OCI-LY3 (cell line): ENCODE results near the gene MRPL50.

Source experiments
- H2AFZ ChIP-seq: fragments of 200-600, 300-600 bp; shearing (Covaris generic); 2 replicates; pipeline ENCODE4 v1.6.0; 2014; ENCODE audit warnings: antibody characterized with exemption, low read depth, low read length
- H3K27ac ChIP-seq: fragments of 200-600, 300-600 bp; sonication (generic); 2 replicates; pipeline ENCODE4 v1.5.1; 2014; ENCODE audit warnings: mild to moderate bottlenecking, low read length, moderate library complexity, mixed read lengths
- H3K27me3 ChIP-seq: fragments of 200-600, 300-600 bp; sonication (generic); 2 replicates; pipeline ENCODE4 v1.6.1; 2014; ENCODE audit warnings: low read depth, low read length, mixed read lengths
- H3K36me3 ChIP-seq: fragments of 200-600, 300-600 bp; sonication (generic); replicated peaks from 2 replicates; pipeline ENCODE3; 2014; ENCODE audit warnings: low read depth, low read length, mixed read lengths
- H3K4me1 ChIP-seq: fragments of 300-600, 200-600 bp; sonication (generic); 2 replicates; pipeline ENCODE4 v1.6.1; 2014; ENCODE audit warnings: low read length, mixed read lengths
- H3K4me2 ChIP-seq: fragments of 200-600, 300-600 bp; sonication (generic); 2 replicates; pipeline ENCODE4 v1.6.1; 2014; ENCODE audit warnings: low read length, mixed read lengths
- H3K4me3 ChIP-seq: fragments of 300-600, 200-600 bp; sonication (generic); 2 replicates; pipeline ENCODE4 v1.5.1; 2014; ENCODE audit warnings: antibody characterized with exemption, mild to moderate bottlenecking, low read length, moderate library complexity
- H3K79me2 ChIP-seq: fragments of 300-600, 200-600 bp; shearing (Covaris generic); 2 replicates; pipeline ENCODE4 v1.6.1; 2014; ENCODE audit warnings: mild to moderate bottlenecking, low read length, mixed read lengths
- H3K9ac ChIP-seq: fragments of 300-600, 200-600 bp; shearing (Covaris generic); 2 replicates; pipeline ENCODE4 v1.6.0; 2014; ENCODE audit warnings: mild to moderate bottlenecking, low read length, moderate library complexity
- H3K9me3 ChIP-seq: fragments of 200-600, 300-600 bp; shearing (Covaris generic); 2 replicates; pipeline ENCODE4 v1.6.1; 2014; ENCODE audit warnings: low read length, mixed read lengths; ENCODE audit not compliant: insufficient read depth
- H4K20me1 ChIP-seq: fragments of 200-600, 300-600 bp; sonication (generic); 2 replicates; pipeline ENCODE4 v1.6.1; 2016; ENCODE audit warnings: low read length, mixed read lengths; ENCODE audit not compliant: insufficient read depth
- EZH2phosphoT487 ChIP-seq: fragments of 200-600 bp; shearing (Covaris generic); IDR thresholded peaks from 2 replicates; pipeline ENCODE4 v1.6.1; 2018; ENCODE audit warnings: antibody characterized with exemption, mixed run types, low read depth
- TF ChIP-seq, protein P1 (sequence below): fragments of 200-600, 300-600 bp; sonication (generic); IDR thresholded peaks from 2 replicates; pipeline ENCODE4 v1.5.1; 2014; ENCODE audit warnings: antibody characterized with exemption, low read length, low read depth

The MRPL50 gene

DNA sequence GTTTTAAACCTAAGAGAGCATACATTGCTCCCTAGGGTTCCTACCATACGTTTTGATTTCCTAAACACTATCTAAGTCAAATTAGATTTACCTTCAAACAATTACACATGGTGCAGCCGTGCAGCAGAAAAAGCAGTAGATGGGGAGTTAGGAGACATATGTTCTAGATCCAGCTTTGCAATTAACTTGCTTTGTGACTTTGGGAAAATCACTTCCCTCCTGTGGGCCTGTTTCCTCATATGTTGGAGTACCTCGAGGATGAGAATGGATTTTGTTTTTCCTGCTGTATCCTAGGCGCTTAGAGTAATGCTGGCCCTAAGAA is 711 bp downstream of the MRPL50 start:
- Histone ChIP-seq H3K4me2 (peak overlapping the region; percentile 84), H3K9ac (peak overlapping the region; percentile 78), H2AFZ (no peak overlapping the region), H3K4me1 (peaks cover 17% of the 10 kb centered on the region), H3K9me3 (no peaks in the 10 kb centered on the region), H3K27ac (peak overlapping the region; percentile 28), H3K36me3 (peaks cover 70% of the 10 kb centered on the region), H3K4me3 (peak overlapping the region; percentile 83), H3K27me3 (no peaks in the 10 kb centered on the region), H3K79me2 (peaks cover 78% of the 10 kb centered on the region), H4K20me1 (peaks cover 5% of the 10 kb centered on the region)
- no peak for TF ChIP-seq EZH2phosphoT487
- TF ChIP-seq, protein P1, sequence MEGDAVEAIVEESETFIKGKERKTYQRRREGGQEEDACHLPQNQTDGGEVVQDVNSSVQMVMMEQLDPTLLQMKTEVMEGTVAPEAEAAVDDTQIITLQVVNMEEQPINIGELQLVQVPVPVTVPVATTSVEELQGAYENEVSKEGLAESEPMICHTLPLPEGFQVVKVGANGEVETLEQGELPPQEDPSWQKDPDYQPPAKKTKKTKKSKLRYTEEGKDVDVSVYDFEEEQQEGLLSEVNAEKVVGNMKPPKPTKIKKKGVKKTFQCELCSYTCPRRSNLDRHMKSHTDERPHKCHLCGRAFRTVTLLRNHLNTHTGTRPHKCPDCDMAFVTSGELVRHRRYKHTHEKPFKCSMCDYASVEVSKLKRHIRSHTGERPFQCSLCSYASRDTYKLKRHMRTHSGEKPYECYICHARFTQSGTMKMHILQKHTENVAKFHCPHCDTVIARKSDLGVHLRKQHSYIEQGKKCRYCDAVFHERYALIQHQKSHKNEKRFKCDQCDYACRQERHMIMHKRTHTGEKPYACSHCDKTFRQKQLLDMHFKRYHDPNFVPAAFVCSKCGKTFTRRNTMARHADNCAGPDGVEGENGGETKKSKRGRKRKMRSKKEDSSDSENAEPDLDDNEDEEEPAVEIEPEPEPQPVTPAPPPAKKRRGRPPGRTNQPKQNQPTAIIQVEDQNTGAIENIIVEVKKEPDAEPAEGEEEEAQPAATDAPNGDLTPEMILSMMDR: no peak

DNA sequence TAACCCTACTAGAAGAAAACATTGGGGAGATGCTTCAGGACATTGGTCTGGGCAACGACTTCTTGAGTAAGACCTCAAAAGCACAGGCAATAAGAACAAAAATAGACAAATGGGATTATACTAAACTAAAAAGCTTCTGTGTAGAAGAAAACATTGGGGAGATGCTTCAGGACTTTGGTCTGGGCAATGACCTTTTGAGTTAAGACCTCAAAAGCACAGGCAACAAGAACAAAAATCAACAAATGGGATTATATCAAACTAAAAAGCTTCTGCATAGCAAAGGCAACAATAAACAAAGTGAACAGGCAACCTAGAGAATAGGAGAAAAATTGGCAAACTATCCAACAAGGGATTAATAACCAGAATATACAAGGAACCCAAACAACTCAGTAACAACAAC is 3.7 kb downstream of the MRPL50 start:
- Histone ChIP-seq H3K27me3 (no peaks in the 10 kb centered on the region), H4K20me1 (peaks cover 17% of the 10 kb centered on the region), H3K4me1 (peaks cover 11% of the 10 kb centered on the region), H3K27ac (no peak overlapping the region), H3K36me3 (peaks cover 63% of the 10 kb centered on the region), H3K79me2 (peaks cover 89% of the 10 kb centered on the region), H3K9ac (no peak overlapping the region), H3K4me2 (no peak overlapping the region), H3K9me3 (no peaks in the 10 kb centered on the region), H2AFZ (no peak overlapping the region), H3K4me3 (no peak overlapping the region)
- TF ChIP-seq EZH2phosphoT487: no peak
- TF ChIP-seq, protein P1: no peak

DNA sequence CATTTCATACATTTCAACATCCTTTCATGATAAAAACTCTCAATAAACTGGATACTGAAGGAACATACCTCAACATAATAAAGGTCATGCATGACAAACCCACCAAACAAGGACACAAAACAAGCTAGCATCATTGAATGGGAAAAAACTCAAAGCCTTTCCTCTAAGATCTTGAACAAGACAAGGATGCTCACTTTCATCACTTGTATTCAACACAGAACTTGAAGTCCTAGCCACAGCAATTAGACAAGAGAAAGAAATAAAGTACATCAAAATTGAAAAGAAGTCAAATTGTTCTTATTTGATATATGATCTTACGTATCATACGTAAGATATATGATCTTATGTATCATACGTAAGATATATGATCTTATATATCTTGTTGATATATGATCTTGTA is 5.3 kb downstream of the MRPL50 start:
- Histone ChIP-seq H3K36me3 (peaks cover 70% of the 10 kb centered on the region), H3K79me2 (peaks cover 78% of the 10 kb centered on the region)

DNA sequence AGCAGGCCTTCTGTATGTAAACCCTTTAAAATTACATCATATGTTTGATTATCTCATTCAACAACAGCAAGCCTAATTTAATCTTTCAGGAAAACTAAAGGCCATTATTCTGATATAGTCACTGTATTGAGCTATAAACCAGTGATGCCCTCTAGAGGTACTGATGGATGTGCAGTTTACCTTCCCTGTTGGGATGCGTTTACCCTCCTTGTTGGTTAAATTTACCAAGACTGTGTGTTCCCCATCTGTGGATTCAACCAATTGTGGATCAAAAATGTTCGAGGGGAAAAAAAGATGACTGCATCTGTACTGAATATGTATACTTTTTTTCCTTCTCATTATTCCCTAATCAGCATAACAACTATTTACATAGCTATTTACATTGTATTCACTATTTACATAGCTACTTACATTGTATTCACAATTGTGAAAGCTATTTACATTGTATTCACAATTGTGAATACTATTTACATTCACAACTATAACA is 9.9 kb downstream of the MRPL50 start:
- no peak overlapping the region for H2AFZ ChIP-seq
- H3K27me3 ChIP-seq: no peaks in the 10 kb centered on the region
- H3K79me2 ChIP-seq: peaks cover 32% of the 10 kb centered on the region
- H3K36me3 ChIP-seq: peaks cover 46% of the 10 kb centered on the region
- H3K4me3 ChIP-seq: no peak overlapping the region
- no peak overlapping the region for H3K27ac ChIP-seq
- TF ChIP-seq EZH2phosphoT487: no peak
- TF ChIP-seq, protein P1: no peak
- no peaks in the 10 kb centered on the region for H3K9me3 ChIP-seq
- H3K4me1 ChIP-seq: no peaks in the 10 kb centered on the region
- no peak overlapping the region for H3K4me2 ChIP-seq
- no peak overlapping the region for H3K9ac ChIP-seq
- peaks cover 17% of the 10 kb centered on the region for H4K20me1 ChIP-seq

More for the DNA sequence above, 5.3 kb downstream of the MRPL50 start:
- Histone ChIP-seq H4K20me1 (peaks cover 17% of the 10 kb centered on the region), H3K9me3 (no peaks in the 10 kb centered on the region), H3K27me3 (no peaks in the 10 kb centered on the region), H3K4me2 (no peak overlapping the region), H2AFZ (no peak overlapping the region), H3K4me3 (no peak overlapping the region), H3K4me1 (0 out of 2 replicates have a peak, but pooled peaks cover 7% of the 10 kb centered on the region), H3K27ac (no peak overlapping the region), H3K9ac (no peak overlapping the region)
- no peak for TF ChIP-seq EZH2phosphoT487
- TF ChIP-seq, protein P1: no peak
